HepG2 (cell line): Measurements from ENCODE around the gene SEPHS2. TPM values are rescaled to one million over a fixed set of nuclear protein-coding genes. Genes with fewer than 3 reads are reported as not detected.

ENCODE experiments used
- GABPB1 ChIP-seq: IDR thresholded peaks from 2 replicates; pipeline ENCODE4 v1.6.1; 2016; ENCODE audit warnings: mild to moderate bottlenecking, missing genetic modification reagents, moderate library complexity, missing compliant biosample characterization
- MXD4 ChIP-seq: IDR thresholded peaks from 2 replicates; pipeline ENCODE4 v1.6.1; 2016; ENCODE audit warnings: mild to moderate bottlenecking, missing biosample characterization, missing genetic modification reagents
- NBN ChIP-seq: fragments of 450-650 bp; conservative IDR thresholded peaks from 2 replicates; pipeline ENCODE4 v1.6.1; 2017
- TBP ChIP-seq: sonication (generic); formaldehyde crosslinking; IDR thresholded peaks from 2 replicates; pipeline ENCODE4 v1.5.0; 2020; ENCODE audit warnings: missing genetic modification reagents
- TFDP1 ChIP-seq: IDR thresholded peaks from 2 replicates; pipeline ENCODE4 v1.6.1; 2016; ENCODE audit warnings: missing compliant biosample characterization, missing genetic modification reagents, borderline replicate concordance
- USF2 ChIP-seq, 2 experiments: sonication (generic) in 1 of 2; formaldehyde crosslinking in 1 of 2; IDR thresholded peaks; 2 replicates each; pipeline versions ENCODE4 v1.5.1 to v1.6.1; 2011 to 2020; ENCODE audit warnings: borderline replicate concordance in 1 of 2, low read depth in 1 of 2, low read length in 1 of 2, mild to moderate bottlenecking in 1 of 2, missing genetic modification reagents in 1 of 2, moderate library complexity in 1 of 2
- ZBTB39 ChIP-seq: sonication (generic); formaldehyde crosslinking; IDR thresholded peaks from 2 replicates; pipeline ENCODE4 v1.5.0; 2020; ENCODE audit warnings: missing genetic modification reagents
- ZBTB40 ChIP-seq, 2 experiments: fragments of 450-650 bp in 1 of 2; sonication (generic) in 1 of 2; formaldehyde crosslinking in 1 of 2; IDR thresholded peaks; 2 replicates each; pipeline versions ENCODE4 v1.6.1 to v1.8.0; 2016 to 2022; ENCODE audit warnings: antibody characterized with exemption in 1 of 2, mild to moderate bottlenecking in 1 of 2, missing genetic modification reagents in 1 of 2
- ZFP41 ChIP-seq: sonication (generic); formaldehyde crosslinking; IDR thresholded peaks from 2 replicates; pipeline ENCODE4 v1.4.0; 2020; ENCODE audit warnings: mild to moderate bottlenecking, missing genetic modification reagents, borderline replicate concordance
- ZNF253 ChIP-seq: sonication (generic); formaldehyde crosslinking; IDR thresholded peaks from 2 replicates; pipeline ENCODE4 v1.8.0; 2022; ENCODE audit warnings: mild to moderate bottlenecking, missing genetic modification reagents, borderline replicate concordance
- ZNF3 ChIP-seq: IDR thresholded peaks from 2 replicates; pipeline ENCODE4 v1.7.0; 2017; ENCODE audit warnings: inconsistent platforms
- ZNF382 ChIP-seq: sonication (generic); formaldehyde crosslinking; IDR thresholded peaks from 2 replicates; pipeline ENCODE4 v1.5.0; 2020; ENCODE audit warnings: missing genetic modification reagents, mild to moderate bottlenecking, borderline replicate concordance
- ZNF567 ChIP-seq: sonication (generic); formaldehyde crosslinking; IDR thresholded peaks from 2 replicates; pipeline ENCODE4 v1.8.1; 2023; ENCODE audit warnings: mild to moderate bottlenecking, missing genetic modification reagents, borderline replicate concordance
- ZNF724P ChIP-seq: sonication (generic); formaldehyde crosslinking; IDR thresholded peaks from 2 replicates; pipeline ENCODE4 v1.8.0; 2022; ENCODE audit warnings: missing genetic modification reagents, borderline replicate concordance
- ZZZ3 ChIP-seq: sonication (generic); formaldehyde crosslinking; IDR thresholded peaks from 2 replicates; pipeline ENCODE4 v1.4.0; 2020; ENCODE audit warnings: missing genetic modification reagents, mild to moderate bottlenecking, borderline replicate concordance
- polyA plus RNA-seq, 8 experiments: library from polyadenylated mRNA; depleted of rRNA in 3 of 8; stranded (reverse) in 7 of 8; unstranded in 1 of 8; fragments of >200 nt; fragmentation: Illumina TruSeq in 4 of 8; extraction: Trizol in 4 of 8; gene quantifications; 2 replicates each; pipeline versions ENCODE4 v1.2.1 to v1.2.3, GENCODE V29; 2011 to 2016; ENCODE audit warnings: low read depth in 4 of 8, missing spikeins in 1 of 8, mixed read lengths in 1 of 8; ENCODE audit not compliant: insufficient read depth in 1 of 8
- total RNA-seq, 5 experiments: library from RNA; depleted of rRNA; stranded (reverse); fragments of >200 nt; fragmentation: Illumina TruSeq; extraction: Trizol; gene quantifications; 2 replicates each; pipeline ENCODE4 v1.2.3, GENCODE V29; 2016; ENCODE audit warnings: low read depth in 1 of 5

SEPHS2 gene
- total and polyA plus RNA-seq, 2 of the 13 experiments (the other 11 are each of a cell fraction or from before 2014, with no cell fraction given): 20.7 to 127 TPM

- TF ChIP-seq USF2 (IDR thresholded peaks at IDR 0.05; ENCODE audit: low read depth, low read length) (no peak), USF2 (CRISPR knock-in tag; IDR thresholded peaks at IDR 0.05; ENCODE audit: borderline replicate concordance) (no peak; the same call in 1 of the 2 replicates), ZNF253 (CRISPR knock-in tag) (no peak), ZNF724P (no peak), ZNF3 (no peak), ZFP41 (CRISPR knock-in tag) (no peak), TFDP1 (no peak), NBN (no peak), ZBTB40 (IDR thresholded peaks at IDR 0.05) (no peak), ZBTB40 (CRISPR knock-in tag; IDR thresholded peaks at IDR 0.05) (no peak), ZZZ3 (CRISPR knock-in tag) (no peak), GABPB1 (CRISPR knock-in tag) (no peak), ZBTB39 (CRISPR knock-in tag) (no peak), ZNF567 (no peak), ZNF382 (no peak), MXD4 (CRISPR knock-in tag) (no peak), TBP (CRISPR knock-in tag) (no peak)
Observed at GRCh38 chr16:30446203-30446595, 525 bp upstream of the SEPHS2 start (continued).
